Measurements from ENCODE around the gene ZNF165. TPM values are rescaled to one million over a fixed set of nuclear protein-coding genes. Genes with fewer than 3 reads are reported as not detected.
"Not testable (repeated sequence)": the region's sequence is repeated elsewhere in the genome, so short reads cannot be mapped to it uniquely, and the experiment has no call there.

The ZNF165 gene
- total RNA-seq, 1 donor from 2014 or later: 0.47 TPM

DNA sequence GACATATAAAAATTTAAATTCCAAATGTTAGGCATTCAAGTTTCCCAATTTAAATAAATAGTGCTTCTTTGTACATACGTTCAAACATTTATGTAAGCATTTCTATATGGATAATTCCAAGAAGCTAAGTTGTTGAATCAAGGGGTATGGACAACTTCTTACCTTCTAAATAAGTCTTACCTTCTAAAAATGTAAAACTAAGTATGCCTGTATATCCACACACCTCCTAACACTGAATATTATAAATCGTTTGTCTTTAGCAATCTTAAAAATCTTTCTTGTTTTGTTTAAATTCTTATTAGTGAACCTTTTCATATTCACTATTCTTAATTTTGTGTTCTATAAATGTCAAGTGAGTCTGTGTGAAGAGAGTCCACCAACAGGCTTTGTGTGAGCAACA lies 41.5 kb downstream of the ZNF165 start:
- Mint-ChIP-seq H3K4me1 (ENCODE audit: low read depth, unreplicated experiment) (peaks cover 12% of the 10 kb centered on the region), H3K27ac (ENCODE audit: unreplicated experiment) (no peak overlapping the region), H3K9me3 (ENCODE audit: unreplicated experiment) (peaks cover 2% of the 10 kb centered on the region), H3K36me3 (ENCODE audit: unreplicated experiment) (no peaks in the 10 kb centered on the region), H3K27me3 (ENCODE audit: unreplicated experiment) (no peaks in the 10 kb centered on the region), H3K4me3 (ENCODE audit: unreplicated experiment) (no peak overlapping the region)
- no peak for TF ChIP-seq CTCF (IDR thresholded peaks at IDR 0.05; ENCODE audit: partially characterized antibody, unreplicated experiment)
- no peak for DNase-seq

DNA sequence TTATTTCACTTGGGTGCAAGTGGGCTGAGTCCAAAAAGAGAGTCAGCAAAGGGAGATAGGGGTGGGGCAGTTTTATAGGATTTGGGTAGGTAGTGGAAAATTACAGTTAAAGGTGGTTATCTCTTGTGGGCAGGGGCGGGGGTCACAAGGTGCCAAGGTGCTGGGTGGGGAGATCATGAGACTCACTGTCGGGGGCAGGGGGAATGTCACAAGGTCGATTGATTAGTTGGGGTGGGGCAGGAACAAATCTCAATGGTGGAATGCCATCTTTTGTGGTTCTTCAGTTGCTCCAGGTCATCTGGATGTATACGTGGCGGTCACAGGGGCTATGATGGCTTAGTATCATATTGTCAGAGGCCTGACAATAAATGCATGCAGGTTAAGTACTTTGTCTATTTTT lies 41.9 kb downstream of the ZNF165 start:
- H3K36me3 Mint-ChIP-seq (ENCODE audit: unreplicated experiment); H3K9me3 Mint-ChIP-seq (ENCODE audit: unreplicated experiment); H3K4me3 Mint-ChIP-seq (ENCODE audit: unreplicated experiment); H3K27ac Mint-ChIP-seq (ENCODE audit: unreplicated experiment); DNase-seq; H3K27me3 Mint-ChIP-seq (ENCODE audit: unreplicated experiment): not testable (repeated sequence)
- H3K4me1 Mint-ChIP-seq (ENCODE audit: low read depth, unreplicated experiment): peaks cover 12% of the 10 kb centered on the region

DNA sequence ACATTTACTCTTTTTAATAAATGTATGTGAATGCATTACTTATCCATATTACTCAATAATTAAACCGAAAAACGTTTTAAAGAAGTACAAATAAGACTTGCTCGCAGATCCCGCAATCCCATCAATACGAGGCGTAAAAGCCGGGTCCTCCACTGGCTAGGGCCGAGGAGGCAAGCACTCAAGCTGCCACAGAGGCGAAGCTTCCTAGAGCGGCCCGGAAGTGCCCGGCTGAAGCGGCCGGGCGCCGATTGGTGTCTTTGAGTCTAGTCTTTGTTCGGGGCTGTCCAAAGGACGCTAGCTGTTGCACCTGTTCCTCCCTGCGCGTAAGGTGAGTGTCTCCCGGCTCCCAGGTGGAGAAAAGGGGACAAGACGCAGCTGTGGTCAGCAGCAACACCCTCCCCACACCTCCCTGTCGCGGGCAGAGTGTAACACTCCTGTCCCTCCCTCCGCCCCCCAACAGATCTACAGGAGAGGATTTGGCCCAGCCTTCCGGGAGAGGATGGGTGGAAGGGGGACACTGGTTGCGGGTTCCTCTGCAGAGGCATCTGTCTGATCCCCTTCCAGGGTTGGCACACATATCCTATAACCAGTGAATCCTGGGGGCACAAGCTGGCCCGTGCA lies 44.1 kb downstream of the ZNF165 start, which contains the start of gene ZSCAN16:
Gene ZSCAN16, plus strand, starts transcription at position 260 of the 621 bp plus-strand sequence. CDS start 835 bp downstream, outside the sequence.
- H3K9me3 Mint-ChIP-seq (ENCODE audit: unreplicated experiment): peaks cover 2% of the 10 kb centered on the region
- peaks cover 12% of the 10 kb centered on the region for H3K4me1 Mint-ChIP-seq (ENCODE audit: low read depth, unreplicated experiment)
- peak; percentile 94 for DNase-seq
- no peaks in the 10 kb centered on the region for H3K27me3 Mint-ChIP-seq (ENCODE audit: unreplicated experiment)
- H3K36me3 Mint-ChIP-seq (ENCODE audit: unreplicated experiment): no peaks in the 10 kb centered on the region
- H3K27ac Mint-ChIP-seq (ENCODE audit: unreplicated experiment): peak within 1 kb of the TSS; percentile 98
- TF ChIP-seq CTCF (IDR thresholded peaks at IDR 0.05; ENCODE audit: partially characterized antibody, unreplicated experiment): no peak
- peak within 1 kb of the TSS; percentile 98 for H3K4me3 Mint-ChIP-seq (ENCODE audit: unreplicated experiment)

- H3K9me3 Mint-ChIP-seq (ENCODE audit: unreplicated experiment): peaks cover 2% of the 10 kb centered on the region
- peak overlapping the region; percentile 98 for H3K4me3 Mint-ChIP-seq (ENCODE audit: unreplicated experiment)
- H3K27ac Mint-ChIP-seq (ENCODE audit: unreplicated experiment): peak overlapping the region; percentile 98
- no peak for TF ChIP-seq CTCF (IDR thresholded peaks at IDR 0.05; ENCODE audit: partially characterized antibody, unreplicated experiment)
- no peaks in the 10 kb centered on the region for H3K36me3 Mint-ChIP-seq (ENCODE audit: unreplicated experiment)
- H3K27me3 Mint-ChIP-seq (ENCODE audit: unreplicated experiment): no peaks in the 10 kb centered on the region
- peaks cover 12% of the 10 kb centered on the region for H3K4me1 Mint-ChIP-seq (ENCODE audit: low read depth, unreplicated experiment)
- no peak for DNase-seq
These were observed 44.6 kb downstream of the ZNF165 start for GRCh38 chr6:28124971-28125353.

DNA sequence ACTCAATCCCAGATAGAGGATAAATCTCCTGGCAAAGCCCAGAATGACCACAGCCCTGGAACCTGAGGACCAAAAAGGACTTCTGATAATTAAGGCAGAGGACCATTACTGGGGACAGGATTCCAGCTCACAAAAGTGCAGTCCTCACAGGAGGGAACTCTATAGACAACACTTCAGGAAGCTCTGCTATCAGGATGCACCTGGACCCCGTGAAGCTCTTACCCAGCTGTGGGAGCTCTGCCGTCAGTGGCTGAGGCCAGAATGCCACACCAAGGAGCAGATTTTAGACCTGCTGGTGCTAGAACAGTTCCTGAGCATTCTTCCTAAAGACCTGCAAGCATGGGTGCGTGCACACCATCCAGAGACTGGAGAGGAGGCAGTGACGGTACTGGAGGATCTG lies 45.0 kb downstream of the ZNF165 start:
- Mint-ChIP-seq H3K36me3 (ENCODE audit: unreplicated experiment) (no peaks in the 10 kb centered on the region), H3K27me3 (ENCODE audit: unreplicated experiment) (no peaks in the 10 kb centered on the region), H3K4me1 (ENCODE audit: low read depth, unreplicated experiment) (peaks cover 12% of the 10 kb centered on the region), H3K4me3 (ENCODE audit: unreplicated experiment) (peak overlapping the region; percentile 98), H3K9me3 (ENCODE audit: unreplicated experiment) (peaks cover 2% of the 10 kb centered on the region), H3K27ac (ENCODE audit: unreplicated experiment) (peak overlapping the region; percentile 98)
- DNase-seq: no peak
- no peak for TF ChIP-seq CTCF (IDR thresholded peaks at IDR 0.05; ENCODE audit: partially characterized antibody, unreplicated experiment)
